H9 (cell line): ENCODE data around the gene JPH2. TPM values are rescaled to one million over a fixed set of nuclear protein-coding genes. Genes with fewer than 3 reads are reported as not detected.

Source experiments
- DNase-seq: peaks from one replicate; pipeline ENCODE4 v3.0.0-alpha.2; 2017
- H2AFZ ChIP-seq: one replicate; pipeline ENCODE4 v1.6.1; 2013; ENCODE audit warnings: mild to moderate bottlenecking, low read length, control low read depth, moderate library complexity
- H2AK5ac ChIP-seq: 2 replicates; pipeline ENCODE4 v1.6.1; 2013; ENCODE audit warnings: low read length, control low read depth, mixed read lengths; ENCODE audit not compliant: insufficient read length
- H2BK120ac ChIP-seq: one replicate; pipeline ENCODE4 v1.6.1; 2013; ENCODE audit warnings: low read depth, mild to moderate bottlenecking, low read length, control low read depth, inconsistent platforms; ENCODE audit not compliant: poor library complexity, severe bottlenecking
- H2BK12ac ChIP-seq: 2 replicates; pipeline ENCODE4 v1.6.1; 2013; ENCODE audit warnings: low read length, control low read depth, mixed read lengths, low read depth; ENCODE audit not compliant: insufficient read length
- H2BK15ac ChIP-seq: 2 replicates; pipeline ENCODE4 v1.6.1; 2013; ENCODE audit warnings: low read depth, low read length, control low read depth
- H2BK20ac ChIP-seq: one replicate; pipeline ENCODE4 v1.6.1; 2013; ENCODE audit warnings: low read depth, mild to moderate bottlenecking, low read length, control low read depth, inconsistent platforms; ENCODE audit not compliant: poor library complexity, severe bottlenecking
- H2BK5ac ChIP-seq: 2 replicates; pipeline ENCODE4 v1.6.1; 2013; ENCODE audit warnings: low read length, control low read depth, mixed read lengths; ENCODE audit not compliant: insufficient read length
- H3K14ac ChIP-seq: 2 replicates; pipeline ENCODE4 v1.6.1; 2013; ENCODE audit warnings: low read length, control low read depth; ENCODE audit not compliant: insufficient read depth
- H3K18ac ChIP-seq: 2 replicates; pipeline ENCODE4 v1.6.1; 2013; ENCODE audit warnings: low read depth, mild to moderate bottlenecking, mixed read lengths, low read length, control low read depth; ENCODE audit not compliant: insufficient read length
- H3K23ac ChIP-seq: 2 replicates; pipeline ENCODE4 v1.6.1; 2013; ENCODE audit warnings: low read length, control low read depth, mixed read lengths, low read depth; ENCODE audit not compliant: insufficient read length
- H3K23me2 ChIP-seq: 2 replicates; pipeline ENCODE4 v1.6.1; 2013; ENCODE audit warnings: low read depth, mild to moderate bottlenecking, mixed read lengths, low read length, control low read depth; ENCODE audit not compliant: insufficient read length, poor library complexity, severe bottlenecking
- H3K27ac ChIP-seq: 2 replicates; pipeline ENCODE4 v1.5.1; 2013; ENCODE audit warnings: low read length, control low read depth, mixed read lengths, low read depth; ENCODE audit not compliant: insufficient read length
- H3K27me3 ChIP-seq: 2 replicates; pipeline ENCODE4 v1.6.1; 2013; ENCODE audit warnings: low read length, control low read depth, inconsistent platforms; ENCODE audit not compliant: insufficient read depth
- H3K4ac ChIP-seq: 2 replicates; pipeline ENCODE4 v1.6.1; 2013; ENCODE audit warnings: low read depth, mild to moderate bottlenecking, control low read depth, inconsistent platforms, low read length, moderate library complexity
- H3K4me1 ChIP-seq: 2 replicates; pipeline ENCODE4 v1.6.1; 2013; ENCODE audit warnings: low read length, control low read depth, inconsistent platforms; ENCODE audit not compliant: insufficient read depth
- H3K4me2 ChIP-seq: 2 replicates; pipeline ENCODE4 v1.6.1; 2013; ENCODE audit warnings: low read length, control low read depth, mixed read lengths; ENCODE audit not compliant: insufficient read length, insufficient read depth
- H3K56ac ChIP-seq: 2 replicates; pipeline ENCODE4 v1.6.1; 2013; ENCODE audit warnings: low read depth, mild to moderate bottlenecking, mixed read lengths, low read length, control low read depth; ENCODE audit not compliant: insufficient read length
- H3K79me1 ChIP-seq: 2 replicates; pipeline ENCODE4 v1.6.1; 2013; ENCODE audit warnings: low read depth, mild to moderate bottlenecking, moderate library complexity, low read length, control low read depth, inconsistent platforms; ENCODE audit not compliant: insufficient read depth, poor library complexity, severe bottlenecking
- H3K79me2 ChIP-seq: 2 replicates; pipeline ENCODE4 v1.6.1; 2013; ENCODE audit warnings: low read length, control low read depth, inconsistent platforms; ENCODE audit not compliant: insufficient read depth
- H3K9ac ChIP-seq: 2 replicates; pipeline ENCODE4 v1.6.1; 2013; ENCODE audit warnings: low read length, control low read depth, mixed read lengths; ENCODE audit not compliant: insufficient read length; ENCODE audit errors: extremely low read depth
- H3K9me3 ChIP-seq: one replicate; pipeline ENCODE4 v1.6.1; 2013; ENCODE audit warnings: low read depth, low read length, inconsistent platforms; ENCODE audit not compliant: control insufficient read depth
- H3T11ph ChIP-seq: one replicate; pipeline ENCODE4 v1.6.1; 2013; ENCODE audit warnings: mild to moderate bottlenecking, low read length, control low read depth, inconsistent platforms
- H4K20me1 ChIP-seq: one replicate; pipeline ENCODE4 v1.6.1; 2013; ENCODE audit not compliant: control insufficient read depth, insufficient read length, insufficient read depth
- H4K5ac ChIP-seq: 2 replicates; pipeline ENCODE4 v1.6.1; 2013; ENCODE audit warnings: low read depth, mild to moderate bottlenecking, mixed read lengths, low read length, control low read depth; ENCODE audit not compliant: insufficient read length
- H4K8ac ChIP-seq: replicated peaks from 2 replicates; pipeline ENCODE4 v1.6.1; 2013; ENCODE audit warnings: low read length, control low read depth, mixed read lengths, low read depth; ENCODE audit not compliant: insufficient read length
- H4K91ac ChIP-seq: 2 replicates; pipeline ENCODE4 v1.6.1; 2013; ENCODE audit warnings: low read depth, mild to moderate bottlenecking, moderate library complexity, mixed read lengths, low read length, control low read depth; ENCODE audit not compliant: insufficient read length
- H3K27ac Mint-ChIP-seq, 3 experiments: 2 replicates in 2 of 3; 3 replicates in 1 of 3; pipeline ENCODE4 v1.8.0; 2020 to 2021; ENCODE audit warnings: mixed read lengths in 3 of 3, mild to moderate bottlenecking in 1 of 3, moderate library complexity in 1 of 3
- H3K27me3 Mint-ChIP-seq: 2 replicates; pipeline ENCODE4 v1.8.0; 2021; ENCODE audit warnings: low read depth, mild to moderate bottlenecking, moderate library complexity, mixed read lengths
- H3K36me3 Mint-ChIP-seq, 3 experiments: 2 replicates in 2 of 3; 3 replicates in 1 of 3; pipeline ENCODE4 v1.8.0; 2020 to 2021; ENCODE audit warnings: low read depth in 3 of 3, mixed read lengths in 3 of 3; ENCODE audit not compliant: insufficient read depth in 1 of 3
- H3K4me1 Mint-ChIP-seq, 2 experiments: 2 replicates each; pipeline ENCODE4 v1.8.0; 2020; ENCODE audit warnings: mixed read lengths in 2 of 2
- H3K4me3 Mint-ChIP-seq, 2 experiments: 2 replicates in 1 of 2; 3 replicates in 1 of 2; pipeline ENCODE4 v1.8.0; 2020 to 2021; ENCODE audit warnings: mild to moderate bottlenecking in 2 of 2, mixed read lengths in 2 of 2, moderate library complexity in 1 of 2
- H3K9me3 Mint-ChIP-seq, 2 experiments: 2 replicates in 1 of 2; 3 replicates in 1 of 2; pipeline ENCODE4 v1.8.0; 2020; ENCODE audit warnings: mild to moderate bottlenecking in 2 of 2, mixed read lengths in 2 of 2, moderate library complexity in 1 of 2
- WGBS: extraction: QIAGEN DNeasy Blood & Tissue Kit; methylation state at CpG from one replicate; pipeline ENCODE4 v1.1.7; 2013; ENCODE audit warnings: missing lambda C conversion rate, low lambda C conversion rate, mixed read lengths; ENCODE audit not compliant: insufficient read length; ENCODE audit errors: extremely low coverage; 5-methylcytosine and 5-hydroxymethylcytosine counted together
- total RNA-seq: library from RNA; stranded (reverse); gene quantifications from 2 replicates; pipeline ENCODE4 v1.2.1, GENCODE V29; 2021
- TF ChIP-seq, protein P1 (sequence below): fragments of 200-600 bp; sonication (generic); conservative IDR thresholded peaks from 3 replicates; pipeline ENCODE4 v1.8.0; 2021; ENCODE audit warnings: antibody characterized with exemption, mild to moderate bottlenecking

The JPH2 gene
- total RNA-seq, 1 experiment from 2014 or later: 0.31 TPM

DNA sequence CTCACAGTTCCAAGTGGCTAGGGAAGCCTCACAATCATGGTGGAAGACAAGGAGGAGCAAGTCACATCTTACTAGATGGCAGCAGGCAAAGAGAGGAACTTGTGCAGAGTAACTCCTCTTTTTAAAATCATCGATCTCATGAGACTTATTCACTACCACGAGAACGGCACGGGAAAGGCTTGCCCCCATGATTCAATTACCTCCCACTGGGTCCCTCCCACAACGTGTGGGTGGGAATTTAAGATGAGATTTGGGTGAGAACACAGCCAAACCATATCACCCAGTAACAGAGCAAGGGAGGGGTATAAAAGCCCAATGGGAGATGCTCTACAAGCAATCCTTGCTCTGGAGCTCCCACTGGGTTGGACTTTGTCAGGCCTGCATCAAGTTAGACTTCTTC is 80.4 kb downstream of the JPH2 start:
- no peak overlapping the region for H3T11ph ChIP-seq
- H3K4me1 Mint-ChIP-seq: peaks cover 2 to 5% of the 10 kb centered on the region in 2 experiments; a peak in 2 of 4 replicates
- no peak overlapping the region for H3K27ac Mint-ChIP-seq
- H3K56ac ChIP-seq: no peak overlapping the region
- no peak overlapping the region for H3K4me2 ChIP-seq
- H2BK5ac ChIP-seq: no peak overlapping the region
- no peak overlapping the region for H2AK5ac ChIP-seq
- TF ChIP-seq, protein P1, sequence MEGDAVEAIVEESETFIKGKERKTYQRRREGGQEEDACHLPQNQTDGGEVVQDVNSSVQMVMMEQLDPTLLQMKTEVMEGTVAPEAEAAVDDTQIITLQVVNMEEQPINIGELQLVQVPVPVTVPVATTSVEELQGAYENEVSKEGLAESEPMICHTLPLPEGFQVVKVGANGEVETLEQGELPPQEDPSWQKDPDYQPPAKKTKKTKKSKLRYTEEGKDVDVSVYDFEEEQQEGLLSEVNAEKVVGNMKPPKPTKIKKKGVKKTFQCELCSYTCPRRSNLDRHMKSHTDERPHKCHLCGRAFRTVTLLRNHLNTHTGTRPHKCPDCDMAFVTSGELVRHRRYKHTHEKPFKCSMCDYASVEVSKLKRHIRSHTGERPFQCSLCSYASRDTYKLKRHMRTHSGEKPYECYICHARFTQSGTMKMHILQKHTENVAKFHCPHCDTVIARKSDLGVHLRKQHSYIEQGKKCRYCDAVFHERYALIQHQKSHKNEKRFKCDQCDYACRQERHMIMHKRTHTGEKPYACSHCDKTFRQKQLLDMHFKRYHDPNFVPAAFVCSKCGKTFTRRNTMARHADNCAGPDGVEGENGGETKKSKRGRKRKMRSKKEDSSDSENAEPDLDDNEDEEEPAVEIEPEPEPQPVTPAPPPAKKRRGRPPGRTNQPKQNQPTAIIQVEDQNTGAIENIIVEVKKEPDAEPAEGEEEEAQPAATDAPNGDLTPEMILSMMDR: no peak
- peaks cover 0 to 17% (median 5%) of the 10 kb centered on the region in 3 experiments; a peak in 6 of 7 replicates for H3K36me3 Mint-ChIP-seq
- H3K9me3 ChIP-seq: no peaks in the 10 kb centered on the region
- WGBS: no CpG with 5 or more reads among the region's 5 CpGs
- no peak overlapping the region for H2BK15ac ChIP-seq
- H3K27ac ChIP-seq: no peak overlapping the region
- no peaks in the 10 kb centered on the region for H3K23me2 ChIP-seq
- no peaks in the 10 kb centered on the region for H3K27me3 ChIP-seq
- no peak overlapping the region for H3K18ac ChIP-seq
- peaks cover 28% of the 10 kb centered on the region for H3K27me3 Mint-ChIP-seq
- H3K79me2 ChIP-seq: no peaks in the 10 kb centered on the region
- no peak overlapping the region for H3K4ac ChIP-seq
- H2BK12ac ChIP-seq: no peak overlapping the region
- no peak overlapping the region for H3K4me3 Mint-ChIP-seq
- H3K14ac ChIP-seq: no peak overlapping the region
- no peaks in the 10 kb centered on the region for H3K79me1 ChIP-seq
- H4K5ac ChIP-seq: no peak overlapping the region
- no peak overlapping the region for H4K8ac ChIP-seq
- no peak overlapping the region for H4K91ac ChIP-seq
- no peak overlapping the region for H2AFZ ChIP-seq
- no peak overlapping the region for H3K9ac ChIP-seq
- no peak for DNase-seq
- no peak overlapping the region for H2BK120ac ChIP-seq
- no peak overlapping the region for H2BK20ac ChIP-seq
- no peak overlapping the region for H3K23ac ChIP-seq
- no peaks in the 10 kb centered on the region for H3K4me1 ChIP-seq
- H4K20me1 ChIP-seq: no peaks in the 10 kb centered on the region
- peaks cover 20 to 21% of the 10 kb centered on the region in 2 experiments for H3K9me3 Mint-ChIP-seq
